Stimulated activated CD8-positive, alpha-beta memory T cell treated with anti-CD3 and anti-CD28 coated beads, Interleukin-15, amount 100 ng/mL, for 48 hours (primary cell): Measurements from ENCODE around the gene RNASEH2B.

ENCODE experiments used
- DNase-seq, 2 donors: peaks; one replicate each; pipeline ENCODE4 v3.0.0-alpha.2; 2020; ENCODE audit warnings: low read depth in 2 of 2

Gene RNASEH2B

GRCh38 chr13:50940509-50940908, 30.9 kb downstream of the RNASEH2B start:
- no peak for DNase-seq

GRCh38 chr13:50941146-50941545, 31.6 kb downstream of the RNASEH2B start:
- DNase-seq: no peak

DNA sequence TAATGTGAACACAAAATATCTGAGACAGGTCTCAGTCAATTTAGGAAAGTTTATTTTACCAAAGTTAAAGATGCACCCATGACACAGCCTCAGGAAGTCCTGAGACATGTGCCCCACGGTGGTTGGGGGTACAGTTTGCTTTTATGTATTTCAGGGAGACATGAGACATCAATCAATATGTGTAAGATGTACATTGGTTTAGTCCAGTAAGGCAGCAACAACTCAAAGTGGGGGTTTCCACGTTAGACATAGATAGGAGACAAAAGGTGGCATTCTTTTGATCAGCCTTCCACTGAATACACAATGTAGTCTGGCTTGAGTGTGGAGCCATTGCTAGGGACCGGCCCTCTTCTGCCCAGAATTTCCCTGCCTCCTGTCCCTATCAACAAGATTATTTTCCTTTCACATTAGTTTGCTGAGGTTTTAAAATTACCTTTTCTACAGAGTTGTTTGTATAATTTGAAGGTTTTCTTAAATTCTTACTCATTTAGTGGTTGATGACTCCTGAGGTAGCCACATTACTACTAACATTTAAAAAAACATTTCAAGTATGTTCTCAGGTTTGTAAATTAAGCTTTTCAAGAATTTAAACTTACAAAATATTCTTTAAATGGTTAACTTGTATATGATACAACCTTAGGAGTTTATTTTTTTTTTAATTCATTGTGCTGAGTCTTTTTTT, 33.2 kb downstream of the RNASEH2B start:
- no peak for DNase-seq

GRCh38 chr13:50945669-50946068, 36.1 kb downstream of the RNASEH2B start:
- DNase-seq: no peak

DNA sequence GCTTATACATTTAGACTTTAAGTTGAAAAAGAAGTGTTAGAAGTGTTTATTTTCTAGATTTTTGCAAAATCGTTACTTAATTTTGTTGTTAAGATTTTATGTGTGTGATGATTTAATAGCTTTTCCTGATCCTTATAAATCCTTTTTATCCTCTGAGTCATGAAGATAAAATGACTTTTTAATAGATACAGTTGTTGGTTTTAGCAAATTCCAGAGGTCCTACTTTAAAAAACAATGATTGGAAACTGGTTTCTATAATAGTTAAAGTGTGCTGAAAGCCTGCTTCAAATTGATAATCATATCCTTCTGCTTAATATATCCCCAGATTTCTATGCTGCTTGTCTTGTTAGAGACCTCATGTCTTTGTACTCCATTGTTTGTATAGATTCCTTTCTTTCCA, 39.0 kb downstream of the RNASEH2B start:
- no peak for DNase-seq

- DNase-seq: no peak
Observed at GRCh38 chr13:50950849-50951248, 41.3 kb downstream of the RNASEH2B start.

DNA sequence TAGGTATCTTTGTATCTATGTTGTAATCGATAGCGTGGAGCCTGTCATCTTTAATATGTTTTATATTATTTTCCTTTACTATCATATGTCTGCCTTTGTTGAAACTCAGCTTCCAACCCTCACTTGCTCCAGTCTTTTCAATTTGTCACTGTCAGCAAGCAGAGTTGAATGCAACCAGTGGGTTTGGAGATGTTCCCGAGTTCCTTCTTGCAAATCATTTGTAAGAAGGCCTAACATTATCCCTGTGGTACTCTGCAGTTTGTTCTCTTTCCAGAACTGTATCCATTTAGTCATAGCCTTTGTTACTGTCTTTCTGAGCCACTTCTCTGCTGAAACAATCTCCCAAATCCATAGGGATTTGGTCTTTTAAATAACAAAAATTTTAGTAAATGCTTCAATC, 41.8 kb downstream of the RNASEH2B start:
- no peak for DNase-seq

DNA sequence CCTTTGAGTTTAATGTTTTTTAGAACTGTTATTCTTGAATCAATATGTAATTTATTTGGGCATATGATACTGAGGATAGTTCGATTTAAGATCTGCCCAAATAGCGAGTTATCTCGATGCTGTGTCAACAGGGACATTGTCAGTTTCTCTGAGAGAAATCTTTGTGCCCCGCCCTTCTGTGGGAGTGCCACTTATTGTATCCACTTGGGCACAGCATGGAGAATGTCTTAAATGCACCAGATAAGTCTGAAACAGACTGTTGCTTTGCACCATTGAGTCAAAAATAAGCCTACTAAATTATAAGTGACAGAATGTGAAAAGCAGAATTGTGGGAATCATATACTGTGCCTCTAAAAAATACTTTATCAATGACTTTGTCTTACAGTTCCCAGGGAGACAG, 45.6 kb downstream of the RNASEH2B start:
- DNase-seq: no peak

- no peak for DNase-seq
Observed at GRCh38 chr13:50955798-50956197, 46.2 kb downstream of the RNASEH2B start.

DNA sequence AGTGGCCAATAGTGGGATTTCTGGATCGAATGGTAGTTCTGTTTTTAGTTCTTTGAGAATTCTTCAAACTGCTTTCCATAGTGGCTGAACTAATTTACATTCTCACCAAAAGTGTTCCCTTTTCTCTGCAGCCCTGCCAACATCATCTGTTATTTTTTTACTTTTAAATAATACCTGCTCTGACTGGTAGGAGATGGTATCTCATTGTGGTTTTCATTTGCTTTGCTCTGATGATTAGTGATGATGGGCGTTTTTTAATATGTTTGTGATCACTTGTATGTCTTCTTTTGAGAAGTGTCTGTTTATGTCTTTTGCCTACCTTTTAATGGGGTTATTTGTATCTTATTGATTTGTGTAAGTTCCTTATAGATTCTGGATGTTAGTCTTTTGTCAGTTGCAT, 48.0 kb downstream of the RNASEH2B start:
- DNase-seq: no peak

DNA sequence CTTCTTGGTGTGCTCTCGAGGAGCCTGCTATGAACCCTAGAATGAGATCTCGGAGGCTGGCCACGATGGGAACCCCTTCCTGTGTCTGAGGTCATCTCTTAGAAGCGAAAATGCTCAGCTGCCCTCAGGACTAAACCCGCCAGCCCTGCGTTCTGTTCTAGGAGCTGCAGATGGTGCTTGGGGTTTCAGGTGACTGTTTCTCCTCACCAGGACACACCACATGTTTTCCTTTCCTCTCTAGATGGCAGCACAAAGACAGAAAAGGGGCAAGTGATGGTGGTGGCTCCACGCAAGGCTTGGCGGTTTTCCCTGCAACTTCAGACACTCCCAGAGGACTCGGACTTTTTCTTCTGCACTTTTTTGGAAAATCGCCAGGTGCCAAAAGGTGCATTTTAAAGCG, 60.1 kb downstream of the RNASEH2B start:
- no peak for DNase-seq

DNA sequence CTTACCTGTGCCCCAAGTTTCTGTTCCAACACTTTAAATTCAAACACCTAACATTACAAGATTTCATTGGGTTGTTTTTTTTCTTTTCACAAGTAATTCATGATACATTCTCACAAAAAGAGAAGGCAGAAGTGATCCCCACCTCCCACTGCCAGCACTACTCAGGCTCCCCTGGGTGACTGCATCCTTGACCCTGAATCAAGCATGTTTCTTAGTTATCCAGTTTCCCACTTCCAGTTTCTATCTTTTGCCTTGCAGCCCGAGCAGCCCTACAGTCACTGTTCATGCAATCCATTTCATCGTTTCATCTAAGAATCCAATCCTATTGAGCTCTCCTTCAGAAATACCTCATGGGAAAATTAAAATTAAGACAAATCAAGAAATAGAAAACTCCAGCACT, 61.4 kb downstream of the RNASEH2B start:
- no peak for DNase-seq

DNA sequence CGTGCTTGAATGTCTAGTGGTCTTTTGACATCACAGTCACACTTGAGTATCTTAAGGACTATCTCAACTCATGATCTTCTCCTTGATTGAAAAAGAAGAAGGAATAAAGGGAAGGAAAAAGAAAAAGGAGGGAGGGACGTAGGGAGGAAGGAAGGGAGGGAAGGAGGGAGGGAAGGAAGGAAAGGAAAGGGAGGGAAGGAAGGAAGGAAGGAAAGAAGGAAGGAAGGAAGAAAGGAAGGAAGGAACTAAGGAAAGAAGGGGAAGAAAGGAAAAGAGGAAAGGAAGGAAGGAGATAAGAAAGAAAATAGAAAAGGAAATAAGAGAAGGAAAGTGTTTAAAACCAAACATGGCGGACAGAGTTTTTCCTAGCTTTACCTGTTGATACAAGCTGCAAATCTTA, 64.7 kb downstream of the RNASEH2B start:
- DNase-seq: no peak

DNA sequence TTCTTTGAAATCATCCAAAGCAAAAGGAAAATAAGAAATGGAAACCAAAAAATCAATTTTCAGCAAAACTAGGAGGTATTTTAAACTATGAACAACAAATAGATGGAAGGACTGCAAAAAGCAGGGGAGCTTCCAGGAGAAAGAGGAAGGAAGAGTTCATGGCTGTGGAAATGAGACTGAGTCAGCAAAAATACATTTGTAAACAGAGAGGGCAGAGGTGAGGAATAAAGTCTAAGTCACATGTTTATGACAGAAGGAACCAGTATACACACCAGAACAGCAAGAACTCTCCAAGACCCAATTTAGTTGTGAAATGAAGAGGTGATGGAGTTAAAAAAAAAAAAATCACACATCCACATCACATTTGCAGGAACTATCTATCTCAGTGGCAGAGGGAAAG, 69.6 kb downstream of the RNASEH2B start:
- no peak for DNase-seq

DNA sequence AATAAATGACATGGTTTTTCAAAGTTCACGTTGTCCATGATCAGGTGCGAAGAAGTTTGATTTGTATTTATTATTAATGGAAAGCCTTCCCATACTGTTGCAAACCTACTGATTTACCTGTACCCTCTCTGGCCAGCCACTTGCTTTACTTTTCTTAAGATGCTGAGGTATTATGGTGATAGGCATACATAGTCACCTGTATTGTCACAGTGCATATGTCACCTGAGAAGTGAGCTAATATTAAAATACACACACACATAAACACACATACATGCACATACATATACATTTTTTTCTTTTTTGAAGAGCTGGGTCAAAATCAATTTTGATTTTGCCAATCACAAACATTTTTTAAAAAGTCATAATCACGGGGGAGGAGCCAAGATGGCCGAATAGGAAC, 72.1 kb downstream of the RNASEH2B start:
- no peak for DNase-seq

GRCh38 chr13:50989476-50989875, 79.9 kb downstream of the RNASEH2B start:
- no peak for DNase-seq

DNA sequence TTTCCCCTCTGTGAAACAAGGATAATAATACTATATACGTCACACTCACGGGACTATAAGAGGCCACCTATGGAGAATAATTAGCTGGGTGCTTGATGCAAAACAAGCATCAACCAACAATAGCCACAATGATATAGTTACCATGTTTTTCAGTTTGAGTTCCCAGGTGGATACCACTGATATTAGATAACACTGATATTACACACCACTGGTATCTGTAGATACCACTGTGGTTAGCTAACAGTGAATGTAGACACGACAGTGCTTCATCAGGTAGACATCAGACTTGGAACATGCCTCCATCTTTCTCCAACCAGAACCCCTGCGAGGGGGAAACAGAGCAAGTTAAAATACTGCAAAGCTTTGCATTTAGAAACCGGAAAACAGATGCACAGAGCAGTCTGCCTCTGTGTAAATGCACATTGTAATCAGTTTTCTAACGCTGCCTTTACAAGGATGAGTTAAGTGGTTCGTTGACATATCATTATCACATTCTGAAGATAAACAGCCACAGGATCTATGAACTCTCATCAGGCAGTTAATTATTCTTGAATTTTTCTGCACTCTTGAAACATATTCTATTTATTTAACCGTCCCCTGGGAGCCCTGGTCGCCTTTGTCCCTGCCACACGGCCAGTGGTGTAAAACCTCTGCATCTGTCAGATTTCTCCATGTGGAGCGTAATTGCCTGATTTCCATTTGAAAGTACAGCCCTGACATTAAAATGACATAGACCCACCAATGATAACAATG, 80.7 kb downstream of the RNASEH2B start:
- DNase-seq: no peak

DNA sequence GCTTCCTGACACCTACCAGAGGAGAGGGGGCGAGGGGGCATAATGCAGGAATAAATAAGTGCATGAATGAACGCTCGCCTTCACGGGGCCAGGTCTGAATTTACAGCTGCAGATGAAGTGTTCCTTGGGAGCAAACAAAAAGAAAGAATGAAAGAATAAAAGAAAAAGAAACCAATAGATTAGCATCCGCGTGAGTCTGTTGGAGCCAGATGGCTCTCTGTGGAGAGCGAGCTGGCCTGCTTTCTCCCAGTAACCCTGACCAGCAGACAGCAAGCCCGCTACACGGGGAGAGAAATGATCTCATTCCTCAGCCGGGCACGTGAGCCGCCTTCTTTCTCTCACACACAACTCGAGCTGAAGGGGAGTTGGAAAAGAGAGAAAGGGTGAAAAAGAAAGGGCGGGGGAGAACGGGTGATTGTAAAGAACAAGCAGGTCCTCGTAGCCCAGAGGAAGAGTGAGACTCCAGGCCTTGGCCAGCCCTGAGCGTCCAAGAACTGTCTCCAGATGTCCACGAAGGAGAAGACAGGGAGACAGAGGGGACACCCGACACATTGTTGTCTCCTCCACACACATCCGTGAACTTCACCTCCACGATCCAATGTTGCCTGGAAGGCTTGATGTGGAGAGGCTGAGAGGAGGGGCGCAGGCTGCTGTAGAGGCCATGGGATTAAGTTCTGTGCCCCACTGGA, 81.4 kb downstream of the RNASEH2B start:
- no peak for DNase-seq

DNA sequence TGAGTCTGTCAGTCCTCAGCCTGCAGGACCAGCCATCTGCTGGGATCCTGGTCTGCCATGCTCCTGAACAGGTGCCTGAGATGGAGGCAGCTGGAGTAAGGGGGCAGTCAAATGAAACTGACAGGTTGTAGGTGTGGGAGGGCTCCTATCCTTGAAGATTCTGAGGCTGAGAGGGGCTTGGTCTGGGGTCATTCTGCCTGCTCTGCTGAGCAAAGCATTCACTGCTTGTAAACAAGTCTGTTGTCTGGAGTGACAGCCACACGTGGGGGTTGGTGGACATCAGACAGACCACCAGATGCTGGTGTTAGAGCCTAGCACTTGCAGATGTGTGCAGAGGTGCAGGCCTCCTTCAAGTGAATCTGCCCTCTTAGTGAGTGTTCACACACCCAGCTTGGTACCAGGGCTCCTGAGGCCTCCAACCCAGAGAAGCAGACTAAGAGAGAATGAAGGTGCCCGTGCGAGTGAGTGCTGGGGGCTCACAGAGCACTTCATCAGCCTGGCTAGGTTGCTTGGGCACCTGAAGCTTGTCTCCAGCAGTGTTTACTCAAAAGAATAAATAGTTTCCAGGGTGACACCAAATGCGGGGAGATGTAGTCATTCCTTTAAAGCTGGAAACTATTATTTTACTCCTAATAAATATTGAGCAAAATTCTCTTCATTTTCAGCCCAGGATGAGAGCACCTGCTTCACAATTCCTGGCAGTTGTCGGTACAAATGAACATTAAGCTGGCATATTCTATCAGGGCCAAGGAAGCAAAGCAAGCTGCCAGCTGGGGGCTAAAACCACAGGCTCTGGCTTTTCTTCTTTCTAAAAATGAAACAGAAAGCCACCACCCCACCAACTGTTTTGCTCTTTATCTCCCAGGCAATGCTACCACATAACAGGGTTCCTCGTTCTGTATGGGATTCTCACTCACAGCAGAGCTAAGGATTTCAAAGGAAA, 82.3 kb downstream of the RNASEH2B start:
- no peak for DNase-seq

DNA sequence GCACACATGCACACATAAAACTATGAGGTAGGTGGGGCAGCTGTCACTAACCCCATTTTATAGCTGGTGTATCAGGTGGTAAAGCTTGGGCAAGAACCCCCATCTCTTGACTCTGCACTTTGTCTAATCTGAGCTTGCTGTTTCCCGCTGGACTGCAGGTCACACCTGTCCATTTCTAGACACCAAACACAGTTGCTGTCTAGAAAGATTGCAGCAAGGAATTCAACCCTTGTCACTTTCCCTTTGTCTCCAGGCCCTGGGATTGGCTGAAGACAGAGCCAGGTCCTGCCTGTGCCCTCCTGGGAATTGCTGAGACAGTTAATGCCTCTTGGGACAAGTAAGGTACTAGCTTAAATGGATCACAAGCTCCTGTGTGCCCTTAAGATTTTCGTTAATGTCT, 83.8 kb downstream of the RNASEH2B start:
- no peak for DNase-seq

DNA sequence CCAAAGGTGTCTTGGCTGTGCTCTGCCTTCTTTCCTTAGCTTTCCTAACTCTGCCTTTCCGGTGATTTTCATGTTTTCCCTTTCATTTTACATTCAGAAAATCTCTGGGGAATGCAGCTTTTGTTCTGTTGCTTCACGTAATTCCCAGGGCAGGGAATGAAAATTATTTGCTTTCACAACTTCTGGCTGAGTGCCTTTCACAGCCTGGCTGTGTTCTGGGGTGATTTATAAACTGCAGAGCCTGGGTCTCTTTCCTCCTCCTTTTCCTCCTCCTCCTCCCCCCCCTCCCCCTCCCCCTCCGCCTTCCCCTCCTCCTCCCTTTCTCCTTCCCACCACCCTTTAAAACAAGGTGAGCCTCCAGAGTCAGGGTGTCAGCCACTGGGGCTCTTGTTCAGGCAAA, 84.3 kb downstream of the RNASEH2B start:
- no peak for DNase-seq

DNA sequence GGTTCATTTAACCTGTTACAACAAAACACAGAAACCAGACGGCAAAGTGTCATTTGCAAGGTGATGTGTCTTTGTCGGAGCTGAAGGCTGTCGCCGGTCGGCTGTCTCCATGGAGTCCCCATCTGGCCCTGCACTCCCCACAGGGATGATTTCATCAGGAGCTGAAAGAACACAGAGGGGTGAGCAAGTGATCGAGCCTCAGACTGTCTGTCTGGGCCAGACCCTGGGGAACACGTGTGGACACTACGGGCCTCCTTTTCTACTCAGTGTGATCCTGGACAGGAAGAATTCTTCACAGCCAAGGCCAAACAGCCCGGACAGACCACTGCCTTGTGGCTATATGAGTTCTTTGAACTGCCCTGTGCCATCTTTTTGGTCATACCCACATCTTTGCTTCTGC, 85.1 kb downstream of the RNASEH2B start:
- DNase-seq: no peak
